HG03039 (cell line): ENCODE data around the gene BCKDK.

Experiments used
- ATAC-seq: cut with Tn5 transposase; IDR thresholded peaks from one replicate; pipeline ENCODE4 v1.9.1; 2021; ENCODE audit warnings: mild to moderate bottlenecking, moderate library complexity; ENCODE audit not compliant: unreplicated experiment

The BCKDK gene

DNA sequence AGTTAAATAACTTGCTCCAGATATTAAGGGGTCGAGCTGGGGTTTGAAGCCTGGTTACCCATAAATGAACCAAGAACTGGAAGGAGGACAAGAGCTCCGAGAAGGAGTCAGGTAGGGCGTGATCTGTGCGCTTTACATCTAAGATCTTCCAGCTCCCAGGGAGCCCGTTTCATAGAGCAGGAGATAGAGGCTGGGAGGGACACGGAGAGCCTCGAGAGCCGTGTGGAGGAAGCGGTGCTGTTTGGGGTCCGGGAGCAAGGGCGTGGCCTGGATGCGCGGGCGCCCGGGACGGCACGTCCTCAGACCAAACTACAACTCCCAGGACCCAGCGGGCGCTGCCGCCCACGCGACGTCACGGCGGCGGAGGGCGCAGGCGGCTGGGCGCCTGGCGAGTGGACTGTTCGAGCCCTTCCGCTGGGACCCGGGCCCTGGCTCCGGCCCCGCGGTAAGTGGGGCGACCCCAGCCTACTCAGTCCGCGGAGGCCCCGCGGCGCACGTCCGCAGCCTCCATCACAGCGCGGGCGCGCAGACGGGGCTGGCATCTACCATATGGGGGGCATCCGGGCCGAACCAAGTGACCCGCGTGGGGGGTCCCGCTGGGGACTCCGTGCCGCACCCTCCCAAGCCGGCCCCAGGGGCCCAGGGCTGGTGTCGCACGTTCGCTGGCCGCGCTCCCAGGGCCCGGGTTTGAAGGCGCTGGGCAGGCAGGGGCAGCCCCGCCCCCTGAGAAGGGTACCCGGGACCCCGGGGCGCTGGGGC, at the start of gene BCKDK:
Gene BCKDK, plus strand, starts transcription at position 352 of the 759 bp plus-strand sequence. CDS start 838 bp downstream, outside the sequence.
- ATAC-seq, result peak; percentile 65

DNA sequence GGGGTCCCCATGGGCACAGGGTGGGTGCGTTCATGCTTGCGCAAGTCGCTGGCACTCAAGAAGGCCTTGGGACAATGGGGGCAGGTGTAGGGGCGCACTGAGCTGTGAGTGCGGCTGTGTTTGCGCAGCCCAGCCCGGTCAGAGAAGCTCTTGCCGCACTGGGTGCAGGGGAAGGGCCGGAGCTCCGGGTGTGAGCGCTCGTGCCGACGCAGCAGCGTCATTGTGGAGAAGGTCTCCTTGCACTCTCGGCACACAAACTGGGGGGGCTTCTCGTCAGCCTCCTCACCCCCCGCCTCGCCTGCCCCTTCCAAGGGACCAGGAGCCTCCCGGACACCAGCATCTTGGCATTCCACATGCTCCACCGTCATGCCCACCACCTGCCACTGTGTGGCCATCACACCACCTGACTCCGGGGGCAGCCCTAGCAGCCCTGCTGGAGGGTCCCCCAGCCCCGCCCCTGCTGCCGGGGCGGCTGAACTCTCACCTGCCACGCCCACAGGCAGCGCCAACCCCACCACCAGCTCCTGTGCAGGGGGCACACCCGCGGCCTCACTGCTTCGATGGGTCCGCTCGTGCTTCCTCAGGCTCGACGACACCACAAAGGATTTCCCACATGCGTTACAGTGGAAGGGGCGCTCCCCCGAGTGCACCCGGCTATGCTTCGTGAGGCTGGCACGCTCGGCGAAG, 46.9 kb upstream of the BCKDK start:
- no peak for ATAC-seq

DNA sequence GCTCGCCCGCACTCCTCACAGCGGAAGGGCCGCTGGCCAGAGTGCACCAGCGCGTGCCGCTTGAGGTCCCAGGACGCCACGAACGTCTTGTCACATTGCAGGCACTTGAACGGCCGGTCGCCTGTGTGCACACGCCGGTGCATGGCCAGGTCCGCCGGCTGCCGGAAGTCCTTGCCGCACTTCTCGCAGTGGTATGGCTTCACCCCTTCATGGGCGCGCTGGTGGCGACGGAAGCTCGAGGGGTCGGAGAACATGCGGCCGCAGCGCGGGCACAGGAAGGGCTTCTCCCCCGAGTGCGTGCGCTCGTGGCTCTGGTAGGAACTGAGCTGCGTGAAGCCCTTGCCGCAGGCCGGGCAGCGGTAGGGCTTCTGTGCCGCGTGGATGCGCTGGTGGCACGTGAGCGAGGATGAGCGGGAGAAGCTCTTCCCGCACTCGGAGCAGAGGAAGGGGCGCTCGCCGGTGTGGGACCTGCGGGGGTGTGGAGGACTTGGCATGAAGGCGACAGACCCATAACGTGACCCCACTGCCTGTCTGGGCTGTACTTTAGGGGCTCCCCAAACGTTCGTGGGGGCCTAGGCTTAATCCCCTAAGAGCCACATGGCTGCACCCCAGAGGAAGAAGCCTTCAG, 46.3 kb upstream of the BCKDK start:
- ATAC-seq, result no peak

DNA sequence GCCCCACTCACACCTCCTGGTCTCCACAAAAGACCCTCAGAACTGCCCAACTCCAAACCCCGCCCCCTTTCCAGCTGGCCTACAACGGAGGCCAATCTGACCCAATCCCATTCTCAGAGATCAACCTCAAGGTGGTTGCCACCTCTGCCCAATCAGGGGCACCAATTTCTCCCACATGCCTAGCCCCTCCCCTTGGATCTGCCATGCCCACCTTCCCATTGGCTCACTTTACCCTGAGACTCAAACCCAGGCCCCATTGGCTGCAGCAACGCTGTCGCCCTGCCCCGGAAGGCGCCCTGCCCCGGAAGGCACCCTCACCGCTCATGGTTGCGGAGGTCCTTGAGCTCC, 44.7 kb upstream of the BCKDK start:
- no peak for ATAC-seq

DNA sequence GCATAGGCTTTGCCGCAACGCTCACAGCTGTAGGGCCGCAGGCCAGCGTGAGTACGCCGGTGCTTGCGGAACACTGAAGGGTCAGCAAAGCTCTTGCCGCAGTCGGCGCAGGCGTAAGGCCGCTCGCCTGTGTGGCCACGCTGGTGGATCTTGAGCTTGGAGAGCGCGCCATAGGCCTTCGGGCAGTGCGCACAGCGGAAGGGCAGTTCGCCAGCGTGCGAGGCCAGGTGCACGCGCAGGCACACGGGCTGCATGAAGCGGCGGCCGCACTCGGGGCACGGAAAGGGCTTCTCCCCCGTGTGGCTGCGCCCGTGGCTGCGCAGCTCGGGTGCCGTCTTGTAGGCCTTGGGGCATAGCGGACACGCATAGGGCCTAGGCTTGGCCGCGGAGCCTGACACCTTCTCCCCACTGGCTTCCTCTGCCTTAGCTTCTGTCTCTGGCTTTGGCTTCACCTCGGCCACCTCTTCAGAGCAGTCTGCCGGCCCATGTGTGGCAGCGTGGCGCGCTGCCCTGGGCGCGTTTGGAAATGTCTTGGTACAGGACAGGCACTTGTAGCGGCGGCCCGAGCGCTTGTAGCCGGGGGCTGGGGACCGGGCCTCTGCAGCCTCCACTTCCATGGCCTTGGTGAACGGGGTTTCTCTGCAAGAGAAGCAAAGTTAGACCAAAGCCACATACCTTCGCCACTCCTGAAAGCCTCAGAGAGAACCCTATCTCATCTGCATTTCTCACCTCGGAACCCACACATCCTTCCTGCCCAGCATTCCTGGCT, 44.2 kb upstream of the BCKDK start:
- ATAC-seq, result no peak

DNA sequence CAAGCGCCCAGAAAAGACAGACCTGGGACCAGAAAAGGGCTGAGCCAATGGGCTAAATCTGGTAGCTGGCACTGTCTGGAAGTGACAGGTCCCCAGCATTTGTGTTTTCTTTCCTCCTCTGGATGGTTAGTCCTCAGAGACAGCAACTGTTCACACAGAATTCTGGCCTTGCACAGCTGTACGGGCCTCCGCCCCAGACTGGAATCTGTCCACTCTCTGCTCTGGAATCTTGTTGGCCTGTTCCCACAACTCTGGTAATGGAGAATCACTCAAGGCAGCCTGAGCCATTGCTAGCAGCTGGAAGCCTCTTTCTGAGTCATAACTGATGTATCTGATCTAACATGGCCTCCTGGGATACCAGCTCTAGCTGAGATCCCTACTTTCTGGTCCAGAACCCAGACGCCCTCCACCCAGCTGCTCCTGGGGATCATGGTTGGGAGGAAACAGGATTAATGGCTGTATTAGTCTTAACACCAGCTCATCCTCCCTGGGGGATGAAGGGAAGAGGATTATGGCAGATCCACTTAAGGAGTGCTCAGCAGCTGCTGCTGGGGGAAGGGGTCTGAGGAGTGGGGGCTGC, 43.2 kb upstream of the BCKDK start:
- ATAC-seq, result no peak

DNA sequence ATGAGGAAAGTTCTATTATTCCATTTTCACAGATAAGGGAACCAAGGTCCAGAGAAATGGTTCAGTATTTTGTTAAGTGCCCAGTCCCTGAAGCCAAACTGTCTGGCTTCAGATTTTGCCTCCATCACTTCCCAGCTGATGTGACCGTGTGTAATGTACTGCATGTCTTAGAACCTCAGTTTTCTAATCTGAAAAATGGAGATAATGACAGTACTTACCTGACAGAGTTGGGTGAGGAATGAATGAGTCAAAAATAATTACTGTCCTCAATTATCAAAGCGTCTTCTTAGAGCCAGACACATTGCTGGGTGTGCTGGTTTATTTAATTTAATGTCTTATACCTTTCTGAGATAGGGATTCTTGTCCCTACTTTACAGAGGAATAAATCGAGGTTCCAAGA, 40.8 kb upstream of the BCKDK start:
- no peak for ATAC-seq

DNA sequence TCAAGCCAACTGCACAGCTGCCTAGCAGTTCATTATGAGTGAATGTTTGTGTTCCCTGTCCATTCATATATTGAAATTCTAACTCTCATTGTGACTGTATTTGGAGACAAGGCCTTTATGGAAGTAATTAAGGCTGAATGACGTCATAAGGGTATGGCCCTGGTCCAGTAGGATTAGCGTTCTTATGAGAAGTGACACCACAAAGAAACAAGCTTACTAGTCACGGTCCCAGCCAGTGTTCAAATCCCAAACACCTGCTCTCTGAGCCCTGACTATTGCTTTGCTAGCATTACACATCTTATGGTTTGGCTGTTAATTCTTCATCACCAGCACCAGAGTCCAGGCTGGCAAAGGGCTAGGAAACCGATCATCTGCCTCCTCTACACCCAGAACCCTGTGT, 36.3 kb upstream of the BCKDK start:
- ATAC-seq, result no peak

DNA sequence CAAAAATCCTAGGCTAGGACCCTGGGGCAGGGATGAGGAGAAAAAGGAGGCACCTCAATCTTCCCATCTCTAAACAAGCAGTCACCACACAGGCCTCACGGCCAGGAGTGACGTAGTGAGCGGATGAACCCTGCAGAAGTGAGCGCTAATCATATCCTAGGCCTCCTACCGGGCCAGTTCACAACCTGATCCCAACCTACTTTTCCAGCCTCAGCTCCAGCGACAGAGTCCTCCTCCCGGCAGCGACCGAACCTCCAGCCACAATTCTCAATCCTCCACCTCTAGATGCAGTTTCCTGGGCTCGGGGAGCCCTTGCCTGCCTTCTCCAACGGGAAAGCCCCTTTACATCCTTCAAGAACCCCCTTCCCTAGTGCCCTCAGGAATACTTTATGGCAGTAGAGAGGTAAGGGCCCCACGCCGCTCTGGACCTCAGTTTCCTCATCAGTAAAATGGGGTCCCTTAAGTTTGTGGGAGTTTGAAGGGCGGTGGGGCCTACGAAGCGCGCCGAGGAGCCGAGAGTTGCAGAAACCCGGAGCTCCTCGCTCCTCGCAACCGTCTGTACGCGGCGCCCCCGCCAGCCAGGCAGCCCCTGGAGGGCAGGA, 35.5 kb upstream of the BCKDK start:
- ATAC-seq, result no peak

DNA sequence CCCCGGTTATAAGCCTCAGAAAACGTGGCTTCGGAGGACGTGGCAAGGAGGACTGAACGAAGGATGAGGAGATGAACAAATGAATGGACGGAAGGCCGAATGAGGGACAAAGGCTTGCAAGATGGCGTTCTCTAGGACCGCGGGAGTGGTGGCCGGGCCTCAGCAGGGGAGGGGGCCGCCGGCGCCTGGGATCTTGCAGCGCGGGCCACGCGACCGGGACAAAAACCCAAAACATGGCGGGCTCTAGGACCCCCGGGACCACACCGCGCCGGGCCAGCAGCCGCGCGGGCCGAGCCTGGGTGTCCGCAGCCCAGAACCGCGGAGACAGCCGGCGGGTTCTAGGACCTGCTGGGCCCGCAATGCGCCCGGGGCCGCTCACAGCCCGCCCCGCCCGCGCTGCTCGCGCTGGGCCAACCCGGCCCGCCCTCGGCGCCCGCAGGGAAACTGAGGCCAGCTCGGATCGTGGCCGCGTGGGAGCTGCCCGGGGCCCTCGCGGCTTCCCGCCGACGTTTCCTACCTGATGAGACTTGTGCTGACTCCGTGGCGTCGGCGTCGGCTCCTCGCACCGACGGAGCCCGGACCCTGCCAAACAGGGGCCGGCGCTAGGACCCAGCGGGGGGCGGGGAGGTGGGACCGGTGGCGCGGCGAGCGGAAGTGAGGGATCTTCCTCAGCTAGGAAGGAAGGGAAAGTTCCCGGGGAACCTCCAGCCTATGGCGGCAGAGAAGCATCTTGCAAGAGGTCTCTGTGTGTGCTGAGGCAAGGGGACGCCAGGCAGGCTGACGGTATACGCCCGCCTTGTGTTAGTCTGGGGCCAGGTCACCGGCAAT, 34.8 kb upstream of the BCKDK start:
- ATAC-seq, result peak; percentile 45

DNA sequence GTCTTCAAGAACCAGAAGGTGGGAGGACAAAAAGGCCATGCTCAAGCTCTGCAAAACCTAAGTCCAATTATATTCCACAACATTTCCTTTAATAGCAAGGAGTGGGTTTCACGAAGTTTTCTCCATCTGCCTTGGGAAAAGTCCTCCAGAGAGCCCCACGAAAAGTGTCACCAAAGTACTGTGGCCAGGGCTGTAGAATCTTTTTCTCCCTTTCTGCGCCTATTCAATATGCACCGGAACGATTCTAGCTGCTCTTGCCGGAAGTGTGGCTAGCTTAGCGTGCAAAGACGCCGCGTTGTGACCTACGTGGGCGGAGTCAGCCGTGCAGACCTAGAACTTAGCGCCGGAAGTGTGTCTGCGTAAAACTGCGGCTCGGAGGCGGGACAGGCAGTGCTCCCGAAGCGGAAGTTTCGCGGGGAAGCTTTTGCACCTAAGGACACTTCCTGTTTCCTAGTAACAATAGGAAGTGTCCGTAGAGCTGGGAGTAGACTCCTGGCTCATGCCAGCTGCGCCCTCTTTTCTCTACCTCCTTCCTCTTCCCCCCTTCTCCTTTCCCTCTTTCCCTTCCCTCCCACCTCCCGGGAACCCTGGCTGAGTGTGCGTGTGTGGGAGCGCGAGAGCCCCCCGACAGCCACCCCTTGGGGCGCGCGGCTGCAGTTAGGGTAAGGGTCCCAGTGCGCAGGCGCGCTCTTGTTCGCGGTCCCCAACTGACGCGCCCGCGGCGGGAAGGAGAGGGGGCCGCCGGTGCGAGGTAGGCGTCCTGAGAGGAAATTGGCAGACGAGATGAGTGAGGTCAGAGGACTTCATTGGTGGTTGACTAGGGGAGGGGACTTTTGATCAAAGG, 34.0 kb upstream of the BCKDK start, which contains the start of the genes ZNF646 and ZNF668:
Gene ZNF646, plus strand, starts transcription at position 453 of the 844 bp plus-strand sequence. CDS start 1,903 bp downstream, outside the sequence.
Gene ZNF668, minus strand, starts transcription at position 271 of the 844 bp plus-strand sequence. CDS start 9,781 bp downstream, outside the sequence.
- peak; percentile 57 for ATAC-seq

DNA sequence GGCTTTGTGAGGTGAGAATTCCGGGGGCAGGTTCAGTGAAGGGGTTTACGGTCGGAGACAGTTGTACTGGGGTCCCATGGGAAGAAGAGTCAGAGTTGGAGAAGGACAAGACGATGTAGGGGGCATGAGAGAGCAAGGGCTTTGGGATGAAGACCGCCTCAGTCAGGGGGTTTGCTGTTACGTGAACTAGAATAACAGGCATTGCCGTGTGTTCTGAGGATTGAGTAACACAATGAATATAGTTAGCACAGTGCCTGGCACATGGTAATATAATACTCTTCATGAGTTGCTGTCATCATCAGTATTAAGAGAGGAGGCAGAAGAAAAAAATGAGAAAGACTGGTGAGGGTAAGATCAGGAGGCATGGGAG, 33.4 kb upstream of the BCKDK start:
- ATAC-seq, result no peak

DNA sequence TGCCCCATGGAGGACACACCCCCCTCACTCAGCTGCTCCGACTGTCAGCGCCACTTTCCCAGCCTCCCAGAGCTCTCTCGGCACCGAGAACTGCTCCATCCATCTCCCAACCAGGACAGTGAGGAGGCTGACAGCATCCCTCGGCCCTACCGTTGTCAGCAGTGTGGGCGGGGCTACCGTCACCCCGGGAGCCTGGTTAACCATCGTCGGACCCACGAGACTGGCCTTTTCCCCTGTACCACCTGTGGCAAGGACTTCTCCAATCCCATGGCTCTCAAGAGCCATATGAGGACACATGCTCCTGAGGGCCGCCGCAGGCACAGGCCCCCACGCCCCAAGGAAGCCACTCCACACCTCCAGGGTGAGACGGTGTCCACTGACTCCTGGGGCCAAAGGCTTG, 31.9 kb upstream of the BCKDK start:
- no peak for ATAC-seq

DNA sequence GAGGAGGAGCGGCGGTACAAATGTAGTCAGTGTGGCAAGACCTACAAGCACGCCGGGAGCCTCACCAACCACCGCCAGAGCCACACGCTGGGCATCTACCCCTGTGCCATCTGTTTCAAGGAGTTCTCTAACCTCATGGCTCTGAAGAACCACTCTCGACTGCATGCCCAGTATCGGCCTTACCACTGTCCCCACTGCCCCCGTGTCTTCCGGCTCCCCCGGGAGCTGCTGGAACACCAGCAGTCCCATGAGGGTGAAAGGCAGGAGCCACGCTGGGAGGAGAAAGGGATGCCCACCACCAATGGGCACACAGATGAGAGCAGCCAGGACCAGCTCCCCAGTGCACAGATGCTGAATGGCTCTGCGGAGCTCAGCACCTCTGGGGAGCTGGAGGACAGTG, 31.2 kb upstream of the BCKDK start:
- ATAC-seq, result no peak

DNA sequence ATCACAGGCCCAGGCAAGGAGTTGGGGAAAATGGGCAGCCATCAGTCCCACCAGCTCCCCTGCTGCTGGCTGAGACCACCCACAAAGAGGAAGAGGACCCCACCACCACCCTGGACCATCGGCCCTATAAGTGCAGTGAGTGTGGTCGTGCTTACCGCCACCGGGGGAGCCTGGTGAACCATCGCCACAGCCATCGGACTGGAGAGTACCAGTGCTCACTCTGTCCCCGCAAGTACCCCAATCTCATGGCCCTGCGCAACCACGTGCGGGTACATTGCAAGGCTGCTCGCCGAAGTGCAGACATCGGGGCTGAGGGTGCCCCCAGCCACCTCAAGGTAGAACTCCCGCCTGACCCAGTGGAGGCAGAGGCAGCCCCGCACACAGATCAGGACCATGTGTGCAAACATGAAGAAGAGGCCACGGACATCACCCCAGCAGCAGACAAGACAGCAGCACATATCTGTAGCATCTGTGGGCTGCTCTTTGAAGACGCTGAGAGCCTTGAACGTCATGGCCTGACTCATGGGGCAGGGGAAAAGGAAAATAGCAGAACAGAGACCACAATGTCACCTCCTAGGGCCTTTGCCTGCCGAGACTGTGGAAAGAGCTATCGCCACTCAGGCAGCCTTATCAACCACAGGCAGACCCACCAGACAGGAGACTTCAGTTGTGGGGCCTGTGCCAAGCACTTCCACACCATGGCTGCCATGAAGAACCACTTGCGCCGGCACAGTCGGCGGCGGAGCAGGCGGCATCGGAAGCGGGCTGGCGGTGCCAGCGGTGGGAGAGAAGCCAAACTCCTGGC, 30.4 kb upstream of the BCKDK start:
- ATAC-seq, result no peak

DNA sequence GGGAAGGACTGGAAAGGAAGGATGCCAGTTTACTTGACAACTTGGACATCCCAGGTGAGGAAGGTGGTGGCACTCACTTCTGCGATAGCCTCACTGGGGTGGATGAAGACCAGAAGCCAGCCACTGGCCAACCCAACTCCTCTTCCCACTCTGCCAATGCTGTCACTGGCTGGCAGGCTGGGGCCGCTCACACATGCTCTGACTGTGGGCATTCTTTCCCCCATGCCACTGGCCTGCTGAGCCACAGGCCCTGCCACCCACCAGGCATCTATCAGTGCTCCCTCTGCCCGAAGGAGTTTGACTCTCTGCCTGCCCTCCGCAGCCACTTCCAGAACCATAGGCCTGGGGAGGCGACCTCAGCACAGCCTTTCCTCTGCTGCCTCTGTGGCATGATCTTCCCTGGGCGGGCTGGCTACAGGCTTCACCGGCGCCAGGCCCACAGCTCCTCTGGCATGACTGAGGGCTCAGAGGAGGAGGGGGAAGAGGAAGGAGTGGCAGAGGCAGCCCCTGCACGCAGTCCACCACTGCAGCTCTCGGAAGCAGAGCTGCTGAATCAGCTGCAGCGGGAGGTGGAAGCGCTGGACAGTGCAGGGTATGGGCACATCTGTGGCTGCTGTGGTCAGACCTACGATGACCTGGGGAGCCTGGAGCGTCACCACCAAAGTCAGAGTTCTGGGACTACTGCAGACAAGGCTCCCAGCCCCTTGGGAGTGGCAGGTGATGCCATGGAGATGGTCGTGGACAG, 29.4 kb upstream of the BCKDK start:
- no peak for ATAC-seq

DNA sequence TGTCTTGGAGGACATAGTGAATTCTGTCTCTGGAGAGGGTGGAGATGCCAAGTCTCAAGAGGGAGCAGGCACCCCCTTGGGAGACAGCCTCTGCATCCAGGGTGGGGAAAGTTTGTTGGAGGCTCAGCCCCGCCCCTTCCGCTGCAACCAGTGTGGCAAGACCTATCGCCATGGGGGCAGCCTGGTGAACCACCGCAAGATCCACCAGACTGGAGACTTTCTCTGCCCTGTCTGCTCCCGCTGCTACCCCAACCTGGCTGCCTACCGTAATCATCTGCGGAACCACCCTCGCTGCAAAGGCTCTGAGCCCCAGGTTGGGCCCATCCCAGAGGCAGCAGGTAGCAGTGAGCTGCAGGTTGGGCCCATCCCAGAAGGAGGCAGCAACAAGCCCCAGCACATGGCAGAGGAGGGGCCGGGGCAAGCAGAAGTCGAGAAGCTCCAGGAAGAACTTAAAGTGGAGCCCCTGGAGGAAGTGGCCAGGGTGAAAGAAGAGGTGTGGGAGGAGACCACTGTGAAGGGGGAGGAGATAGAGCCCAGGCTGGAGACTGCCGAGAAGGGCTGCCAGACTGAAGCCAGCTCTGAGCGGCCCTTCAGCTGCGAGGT, 28.7 kb upstream of the BCKDK start:
- ATAC-seq, result no peak
